ENCODE results near the gene CELA1.

DNA sequence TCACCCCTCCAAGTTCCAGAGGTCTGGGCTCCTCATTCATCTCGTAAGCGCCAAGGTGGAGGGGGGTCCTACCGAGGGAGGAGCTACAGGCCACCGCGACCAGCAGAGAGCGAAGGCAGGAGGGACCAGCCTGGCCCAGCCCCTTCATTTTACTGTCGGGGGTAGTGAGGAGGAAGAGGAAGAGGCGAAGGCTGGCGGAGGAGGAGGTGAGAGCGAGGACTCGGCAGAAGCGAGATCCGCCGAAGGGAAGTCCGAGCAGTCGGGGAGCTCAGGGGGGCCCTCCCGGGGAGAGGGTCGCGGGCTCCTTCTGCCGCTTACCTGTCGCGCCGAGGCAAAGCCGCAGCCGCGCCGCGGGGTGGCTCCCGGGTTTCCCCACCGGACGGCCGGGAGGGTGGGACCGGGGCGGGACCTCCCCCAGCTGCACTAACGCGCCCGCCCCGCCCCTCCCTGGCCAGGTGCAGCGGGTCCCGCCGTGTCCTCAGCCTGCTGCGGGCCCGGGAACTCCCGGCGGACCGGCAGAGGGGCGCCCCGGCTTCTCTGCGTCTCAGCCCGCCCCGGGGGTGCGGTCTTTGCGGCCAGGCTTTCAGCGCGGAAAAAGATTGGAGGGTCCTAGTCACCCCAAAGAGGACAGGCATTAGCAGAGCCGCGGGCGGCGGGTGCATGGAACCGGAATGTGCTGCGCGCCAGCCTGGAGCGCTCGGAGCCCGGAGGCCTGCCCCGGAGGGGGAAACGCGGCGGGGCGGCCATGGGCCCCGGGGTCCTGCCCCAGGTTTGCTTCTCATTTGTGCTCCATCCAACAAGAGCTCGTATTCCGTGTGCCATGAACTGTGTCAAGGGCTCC is 45.0 kb upstream of the CELA1 start, which contains the start of gene GALNT6:
- TF ChIP-seq, protein P1, sequence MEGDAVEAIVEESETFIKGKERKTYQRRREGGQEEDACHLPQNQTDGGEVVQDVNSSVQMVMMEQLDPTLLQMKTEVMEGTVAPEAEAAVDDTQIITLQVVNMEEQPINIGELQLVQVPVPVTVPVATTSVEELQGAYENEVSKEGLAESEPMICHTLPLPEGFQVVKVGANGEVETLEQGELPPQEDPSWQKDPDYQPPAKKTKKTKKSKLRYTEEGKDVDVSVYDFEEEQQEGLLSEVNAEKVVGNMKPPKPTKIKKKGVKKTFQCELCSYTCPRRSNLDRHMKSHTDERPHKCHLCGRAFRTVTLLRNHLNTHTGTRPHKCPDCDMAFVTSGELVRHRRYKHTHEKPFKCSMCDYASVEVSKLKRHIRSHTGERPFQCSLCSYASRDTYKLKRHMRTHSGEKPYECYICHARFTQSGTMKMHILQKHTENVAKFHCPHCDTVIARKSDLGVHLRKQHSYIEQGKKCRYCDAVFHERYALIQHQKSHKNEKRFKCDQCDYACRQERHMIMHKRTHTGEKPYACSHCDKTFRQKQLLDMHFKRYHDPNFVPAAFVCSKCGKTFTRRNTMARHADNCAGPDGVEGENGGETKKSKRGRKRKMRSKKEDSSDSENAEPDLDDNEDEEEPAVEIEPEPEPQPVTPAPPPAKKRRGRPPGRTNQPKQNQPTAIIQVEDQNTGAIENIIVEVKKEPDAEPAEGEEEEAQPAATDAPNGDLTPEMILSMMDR (IDR thresholded peaks at IDR 0.05; ENCODE audit: poor library complexity, severe bottlenecking): no peak
- TF ChIP-seq EP300 (conservative IDR thresholded peaks at IDR 0.05; ENCODE audit: poor library complexity, severe bottlenecking): no peak
